NK-92 (cell line): ENCODE data around the gene MYO16.
"Not testable (repeated sequence)": the region's sequence is repeated elsewhere in the genome, so short reads cannot be mapped to it uniquely, and the experiment has no call there.

Source experiments
- DNase-seq: peaks from one replicate; lab custom pipeline; 2025; ENCODE audit not compliant: unreplicated experiment; lab: John Stamatoyannopoulos, UW

MYO16 gene

GRCh38 chr13:108967371-108967770 lies 338.0 kb downstream of the MYO16 start:
- no peak for DNase-seq

GRCh38 chr13:108968566-108968965 lies 339.2 kb downstream of the MYO16 start:
- no peak for DNase-seq

- no peak for DNase-seq
These were observed 345.3 kb downstream of the MYO16 start for GRCh38 chr13:108974686-108975085.

GRCh38 chr13:108980237-108980636 lies 350.8 kb downstream of the MYO16 start:
- DNase-seq, result no peak

GRCh38 chr13:108981407-108981806 lies 352.0 kb downstream of the MYO16 start:
- no peak for DNase-seq

GRCh38 chr13:108983273-108983672 lies 353.9 kb downstream of the MYO16 start:
- no peak for DNase-seq

GRCh38 chr13:108984251-108984920 lies 355.0 kb downstream of the MYO16 start:
- DNase-seq, result no peak

- no peak for DNase-seq
These were observed 355.8 kb downstream of the MYO16 start for GRCh38 chr13:108985166-108985565.

GRCh38 chr13:108987517-108987916 lies 358.1 kb downstream of the MYO16 start:
- DNase-seq, result no peak

- no peak for DNase-seq
These were observed 358.5 kb downstream of the MYO16 start for GRCh38 chr13:108987944-108988343.

- not testable (repeated sequence) for DNase-seq
These were observed 362.0 kb downstream of the MYO16 start for GRCh38 chr13:108991416-108991815.

GRCh38 chr13:108993346-108993745 lies 363.9 kb downstream of the MYO16 start:
- no peak for DNase-seq

GRCh38 chr13:108996430-108996829 lies 367.0 kb downstream of the MYO16 start:
- DNase-seq, result no peak

GRCh38 chr13:109000207-109000606 lies 370.8 kb downstream of the MYO16 start:
- no peak for DNase-seq

- DNase-seq, result no peak
These were observed 373.5 kb downstream of the MYO16 start for GRCh38 chr13:109002934-109003333.

- DNase-seq, result no peak
These were observed 378.5 kb downstream of the MYO16 start for GRCh38 chr13:109007946-109008345.

- DNase-seq, result no peak
These were observed 380.3 kb downstream of the MYO16 start for GRCh38 chr13:109009756-109010155.

- no peak for DNase-seq
These were observed 381.5 kb downstream of the MYO16 start for GRCh38 chr13:109010912-109011311.

- no peak for DNase-seq
These were observed 382.7 kb downstream of the MYO16 start for GRCh38 chr13:109012115-109012514.

- no peak for DNase-seq
These were observed 392.1 kb downstream of the MYO16 start for GRCh38 chr13:109021558-109021957.

GRCh38 chr13:109024611-109025010 lies 395.2 kb downstream of the MYO16 start:
- no peak for DNase-seq

- DNase-seq, result no peak
These were observed 396.9 kb downstream of the MYO16 start for GRCh38 chr13:109026266-109026665.

- DNase-seq, result no peak
These were observed 399.2 kb downstream of the MYO16 start for GRCh38 chr13:109028624-109029023.
